GM18508 (cell line): ENCODE results near the gene AIRE.
"Not testable (repeated sequence)": the region's sequence is repeated elsewhere in the genome, so short reads cannot be mapped to it uniquely, and the experiment has no call there.

Source experiments
- ATAC-seq: cut with Tn5 transposase; IDR thresholded peaks from one replicate; pipeline ENCODE4 v1.9.1; 2021; ENCODE audit warnings: moderate number of reproducible peaks; ENCODE audit not compliant: insufficient read depth, unreplicated experiment

AIRE gene

GRCh38 chr21:44285138-44285992 is at the start of gene AIRE:
Gene AIRE, plus strand, starts transcription at chr21:44285876. Its CDS starts 131 bp downstream, at chr21:44286007.
- ATAC-seq: no peak

GRCh38 chr21:44240353-44240752 is 45.3 kb upstream of the AIRE start:
- not testable (repeated sequence) for ATAC-seq

- not testable (repeated sequence) for ATAC-seq
Observed at GRCh38 chr21:44240842-44241241, 44.8 kb upstream of the AIRE start, which contains the start of gene ICOSLG. Gene ICOSLG, minus strand, starts transcription at chr21:44240943. Its CDS starts 126 bp downstream, at chr21:44240817.

- ATAC-seq: not testable (repeated sequence)
Observed at GRCh38 chr21:44241281-44241680, 44.4 kb upstream of the AIRE start.

- ATAC-seq: not testable (repeated sequence)
Observed at GRCh38 chr21:44243980-44244379, 41.7 kb upstream of the AIRE start.

- ATAC-seq: not testable (repeated sequence)
Observed at GRCh38 chr21:44247904-44248303, 37.8 kb upstream of the AIRE start.

GRCh38 chr21:44249204-44250037 is 36.3 kb upstream of the AIRE start:
- not testable (repeated sequence) for ATAC-seq

- ATAC-seq: no peak
Observed at GRCh38 chr21:44253832-44254710, 31.6 kb upstream of the AIRE start.

- no peak for ATAC-seq
Observed at GRCh38 chr21:44255511-44255981, 30.1 kb upstream of the AIRE start.

GRCh38 chr21:44258056-44258725 is 27.5 kb upstream of the AIRE start:
- ATAC-seq: no peak

- no peak for ATAC-seq
Observed at GRCh38 chr21:44259082-44259705, 26.5 kb upstream of the AIRE start.

GRCh38 chr21:44260066-44260465 is 25.6 kb upstream of the AIRE start:
- ATAC-seq: no peak

- no peak for ATAC-seq
Observed at GRCh38 chr21:44260791-44261631, 24.7 kb upstream of the AIRE start.

GRCh38 chr21:44261675-44262295 is 23.9 kb upstream of the AIRE start, which contains the start of gene DNMT3L:
Gene DNMT3L, minus strand, starts transcription at chr21:44261897. Its CDS starts 638 bp downstream, at chr21:44261259.
- ATAC-seq: no peak

- no peak for ATAC-seq
Observed at GRCh38 chr21:44262338-44263056, 23.2 kb upstream of the AIRE start.

- ATAC-seq: no peak
Observed at GRCh38 chr21:44263221-44263760, 22.4 kb upstream of the AIRE start.

GRCh38 chr21:44263768-44264167 is 21.9 kb upstream of the AIRE start:
- no peak for ATAC-seq
